ENCODE results near the gene KCNMB1.

DNA sequence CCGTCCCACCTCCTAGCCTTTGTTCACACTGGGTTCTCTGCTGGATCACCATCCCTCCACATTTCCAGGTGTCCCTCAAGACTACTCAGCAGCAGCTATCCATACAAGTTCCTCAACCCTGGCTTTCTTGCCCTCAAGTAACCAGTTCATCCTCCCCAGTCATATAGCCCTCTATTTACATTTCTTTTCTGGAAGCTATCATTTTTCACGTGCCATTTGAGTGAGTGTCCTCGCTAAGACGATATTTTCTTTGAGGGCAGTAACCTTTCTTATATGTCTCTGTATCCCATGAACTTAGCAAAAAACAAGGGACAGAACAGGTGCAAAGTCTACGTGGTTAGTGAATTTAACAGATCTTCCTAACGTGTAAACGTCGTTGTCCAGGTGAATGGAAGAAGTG is 29.6 kb upstream of the KCNMB1 start:
- TF ChIP-seq, protein P1, sequence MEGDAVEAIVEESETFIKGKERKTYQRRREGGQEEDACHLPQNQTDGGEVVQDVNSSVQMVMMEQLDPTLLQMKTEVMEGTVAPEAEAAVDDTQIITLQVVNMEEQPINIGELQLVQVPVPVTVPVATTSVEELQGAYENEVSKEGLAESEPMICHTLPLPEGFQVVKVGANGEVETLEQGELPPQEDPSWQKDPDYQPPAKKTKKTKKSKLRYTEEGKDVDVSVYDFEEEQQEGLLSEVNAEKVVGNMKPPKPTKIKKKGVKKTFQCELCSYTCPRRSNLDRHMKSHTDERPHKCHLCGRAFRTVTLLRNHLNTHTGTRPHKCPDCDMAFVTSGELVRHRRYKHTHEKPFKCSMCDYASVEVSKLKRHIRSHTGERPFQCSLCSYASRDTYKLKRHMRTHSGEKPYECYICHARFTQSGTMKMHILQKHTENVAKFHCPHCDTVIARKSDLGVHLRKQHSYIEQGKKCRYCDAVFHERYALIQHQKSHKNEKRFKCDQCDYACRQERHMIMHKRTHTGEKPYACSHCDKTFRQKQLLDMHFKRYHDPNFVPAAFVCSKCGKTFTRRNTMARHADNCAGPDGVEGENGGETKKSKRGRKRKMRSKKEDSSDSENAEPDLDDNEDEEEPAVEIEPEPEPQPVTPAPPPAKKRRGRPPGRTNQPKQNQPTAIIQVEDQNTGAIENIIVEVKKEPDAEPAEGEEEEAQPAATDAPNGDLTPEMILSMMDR (IDR thresholded peaks at IDR 0.05; ENCODE audit: insufficient read depth, low read depth, low read length): no peak
- no peak for TF ChIP-seq EZH2 (IDR thresholded peaks at IDR 0.05; ENCODE audit: insufficient read depth, low read length)

All from astrocyte (in vitro differentiated cells and primary cell).